Pancreas (tissue), 10 donors: ENCODE measurements around the gene GSAP. TPM values are rescaled to one million over a fixed set of nuclear protein-coding genes. Genes with fewer than 3 reads are reported as not detected.
"Not testable (repeated sequence)": the region's sequence is repeated elsewhere in the genome, so short reads cannot be mapped to it uniquely, and the experiment has no call there.

Experiments
- ATAC-seq, 4 donors: fragments of 200-7000 bp; cut with Tn5 transposase; one replicate each; pipeline versions ENCODE4 v1.8.0 to v1.9.1; 2020; ENCODE audit warnings: mild to moderate bottlenecking in 4 of 4, moderate library complexity in 4 of 4
- DNase-seq, 6 donors: peaks; one replicate each; pipeline ENCODE4 v3.0.0-alpha.2; 2020
- FAIRE-seq: peaks from 2 replicates; lab custom pipeline; 2012; peaks lifted over from hg19 to GRCh38; lab: Jason Lieb, UNC
- H3K27ac ChIP-seq, 4 donors: fragments of 200-600 bp; sonication (generic); 1 replicate in 3 of 4; 2 replicates in 1 of 4; pipeline versions ENCODE4 v1.5.0 to v1.8.0; 2020
- H3K27me3 ChIP-seq, 4 donors: fragments of 200-600 bp; one replicate each; pipeline ENCODE4 v1.8.0; 2021
- H3K36me3 ChIP-seq, 3 donors: fragments of 200-600 bp; sonication (generic) in 1 of 3; one replicate each; pipeline versions ENCODE4 v1.5.0 to v1.8.0; 2020 to 2021
- H3K4me1 ChIP-seq, 3 donors: fragments of 200-600 bp; one replicate each; pipeline ENCODE4 v1.8.0; 2021
- H3K4me3 ChIP-seq, 4 donors: fragments of 200-600 bp; sonication (generic) in 2 of 4; one replicate each; pipeline versions ENCODE4 v1.5.0 to v1.8.0; 2020 to 2021
- H3K9me3 ChIP-seq, 4 donors: fragments of 200-600 bp; one replicate each; pipeline ENCODE4 v1.8.0; 2021
- WGBS, 2 donors: extraction: QIAGEN DNeasy Blood & Tissue Kit; methylation state at CpG; one replicate each; pipeline ENCODE4 v1.1.7; 2013; 5-methylcytosine and 5-hydroxymethylcytosine counted together
- intact Hi-C, 3 donors: fragments of 100-400 bp; cut with DNase I; formaldehyde crosslinking; loops; one replicate each; pipeline versions ENCODE4 v1.11.1 to v1.14.2; 2022
- polyA plus RNA-seq, 2 donors: library from polyadenylated mRNA; stranded (reverse); fragments of 200-250 nt; gene quantifications; one replicate each; pipeline ENCODE4 v1.2.3, GENCODE V29; 2013
- total RNA-seq, 6 donors: library from RNA; stranded (reverse); fragmentation: NEBNext Ultra II Directional in 4 of 6; extraction: Animal tissue kit (Norgen Biotek cat#: 25700) in 4 of 6; gene quantifications; one replicate each; pipeline versions ENCODE4 v1.2.1 to v1.2.4, GENCODE V29; 2021 to 2023
- TF ChIP-seq, protein P1 (sequence below), 4 donors: fragments of 200-600 bp; sonication (generic) in 3 of 4; IDR thresholded peaks; one replicate each; pipeline versions ENCODE4 v1.5.0 to v1.8.0; 2021; ENCODE audit warnings: antibody characterized with exemption in 4 of 4
- donor health status: healthy with polysubstance abuse.
- donor health status: DM: no; HTN: no; CAD: no; lungs with moderate emphysema.
- donor health status: DM: no; HTN: no; CAD: no.
- donor health status: control.
- donor health status: control.
- donor health status: Bipolar disorder and iron deficiency.
- donor health status: DM: yes; HTN: yes; CAD: no.
- donor health status: DM: no; HTN: no; CAD: no.
- donor health status: DM: no; HTN: no; CAD: no.
- donor health status: DM: yes; HTN: yes; CAD: no.

Gene GSAP
- total and polyA plus RNA-seq, 8 donors = 5.3 to 22.7 (median 8.7) TPM

DNA sequence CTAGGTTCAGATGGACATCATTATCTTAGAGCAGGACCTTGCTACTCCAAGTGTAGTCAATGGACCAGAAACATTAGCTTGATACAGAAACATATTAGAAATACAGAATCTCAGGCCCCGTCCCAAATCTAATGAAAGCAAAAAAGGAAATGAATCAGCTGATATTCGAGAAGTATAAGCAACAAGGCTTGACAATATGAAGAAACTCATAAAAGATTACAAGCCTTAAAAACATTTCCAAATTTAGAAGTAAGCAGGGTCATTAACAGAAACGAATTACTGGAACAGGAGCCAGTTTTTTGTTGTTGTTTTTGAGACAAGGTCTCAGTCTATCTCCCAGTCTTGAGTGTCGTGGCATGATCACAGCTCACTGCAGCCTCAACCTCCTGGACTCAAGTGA lies 40.5 kb upstream of the GSAP start:
- H3K9me3 ChIP-seq = no peaks in the 10 kb centered on the region
- H3K4me3 ChIP-seq = no peak overlapping the region
- H3K4me1 ChIP-seq = no peaks in the 10 kb centered on the region
- 77 to 81% methylated on average over 4 of the region's 4 CpGs for WGBS, 2 donors
- no peaks in the 10 kb centered on the region for H3K27me3 ChIP-seq
- ATAC-seq (no peak), FAIRE-seq (no peak), DNase-seq (no peak)
- intact Hi-C loops = no loop called here
- H3K27ac ChIP-seq = no peak overlapping the region
- TF ChIP-seq, protein P1, sequence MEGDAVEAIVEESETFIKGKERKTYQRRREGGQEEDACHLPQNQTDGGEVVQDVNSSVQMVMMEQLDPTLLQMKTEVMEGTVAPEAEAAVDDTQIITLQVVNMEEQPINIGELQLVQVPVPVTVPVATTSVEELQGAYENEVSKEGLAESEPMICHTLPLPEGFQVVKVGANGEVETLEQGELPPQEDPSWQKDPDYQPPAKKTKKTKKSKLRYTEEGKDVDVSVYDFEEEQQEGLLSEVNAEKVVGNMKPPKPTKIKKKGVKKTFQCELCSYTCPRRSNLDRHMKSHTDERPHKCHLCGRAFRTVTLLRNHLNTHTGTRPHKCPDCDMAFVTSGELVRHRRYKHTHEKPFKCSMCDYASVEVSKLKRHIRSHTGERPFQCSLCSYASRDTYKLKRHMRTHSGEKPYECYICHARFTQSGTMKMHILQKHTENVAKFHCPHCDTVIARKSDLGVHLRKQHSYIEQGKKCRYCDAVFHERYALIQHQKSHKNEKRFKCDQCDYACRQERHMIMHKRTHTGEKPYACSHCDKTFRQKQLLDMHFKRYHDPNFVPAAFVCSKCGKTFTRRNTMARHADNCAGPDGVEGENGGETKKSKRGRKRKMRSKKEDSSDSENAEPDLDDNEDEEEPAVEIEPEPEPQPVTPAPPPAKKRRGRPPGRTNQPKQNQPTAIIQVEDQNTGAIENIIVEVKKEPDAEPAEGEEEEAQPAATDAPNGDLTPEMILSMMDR (IDR thresholded peaks at IDR 0.05) = no peak
- H3K36me3 ChIP-seq = no peaks in the 10 kb centered on the region

DNA sequence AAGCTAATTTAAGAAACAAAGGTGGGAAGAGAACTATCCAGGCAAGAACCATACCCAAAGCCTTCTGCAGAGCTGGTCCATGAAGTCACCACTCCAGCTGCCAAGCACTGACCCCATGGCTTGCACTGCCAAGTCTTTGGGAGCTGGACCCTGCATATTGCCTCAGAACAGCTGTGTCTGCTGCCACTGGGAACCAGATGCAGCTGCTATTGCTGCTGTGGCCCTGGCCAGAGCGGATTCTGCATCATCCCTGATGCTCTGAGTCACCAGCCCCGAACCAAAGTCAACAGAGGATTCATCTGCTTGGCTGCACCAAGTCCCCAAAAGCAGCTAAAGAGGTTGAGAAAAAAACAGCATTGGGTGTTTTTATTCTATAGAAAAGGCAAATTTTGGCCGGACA lies 39.2 kb upstream of the GSAP start:
- 82 to 85% methylated on average over 3 of the region's 3 CpGs for WGBS, 2 donors
- intact Hi-C loops = no loop called here
- Histone ChIP-seq H3K4me1 (no peaks in the 10 kb centered on the region), H3K27me3 (no peaks in the 10 kb centered on the region), H3K27ac (no peak overlapping the region), H3K36me3 (no peaks in the 10 kb centered on the region), H3K4me3 (no peak overlapping the region), H3K9me3 (no peaks in the 10 kb centered on the region)
- TF ChIP-seq, protein P1 (IDR thresholded peaks at IDR 0.05) = no peak
- FAIRE-seq (no peak), ATAC-seq (peak in 2 of 4 donors; percentile 34 to 70), DNase-seq (no peak)

DNA sequence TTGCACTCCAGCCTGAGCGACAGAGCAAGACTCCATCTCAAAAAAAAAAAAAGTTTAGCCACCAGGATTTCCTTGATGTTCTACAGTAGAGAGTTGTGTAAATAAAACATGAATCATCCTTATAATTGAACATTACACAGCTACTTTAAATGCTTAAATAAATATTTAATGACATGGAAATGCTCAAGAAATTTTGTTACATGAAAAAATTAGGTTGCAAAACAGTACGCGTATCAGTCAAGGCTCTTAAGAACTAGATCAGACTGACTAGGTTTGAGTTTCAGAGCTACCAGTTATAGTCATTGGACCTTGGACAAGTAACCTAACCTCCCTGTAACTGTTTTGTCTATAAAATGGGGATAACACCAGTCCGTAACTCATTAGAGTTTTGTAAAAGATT lies 38.7 kb upstream of the GSAP start:
- H3K9me3 ChIP-seq = no peaks in the 10 kb centered on the region
- no peak for FAIRE-seq
- peak in 1 of 4 donors; percentile 47 for ATAC-seq
- H3K36me3 ChIP-seq = no peaks in the 10 kb centered on the region
- H3K4me3 ChIP-seq = no peak overlapping the region
- 94% methylated on average over 4 of the region's 4 CpGs for WGBS, 2 donors
- H3K27ac ChIP-seq = no peak overlapping the region
- H3K4me1 ChIP-seq = no peaks in the 10 kb centered on the region
- TF ChIP-seq, protein P1 (IDR thresholded peaks at IDR 0.05) = no peak
- DNase-seq = no peak
- intact Hi-C loops = no loop called here
- H3K27me3 ChIP-seq = no peaks in the 10 kb centered on the region

DNA sequence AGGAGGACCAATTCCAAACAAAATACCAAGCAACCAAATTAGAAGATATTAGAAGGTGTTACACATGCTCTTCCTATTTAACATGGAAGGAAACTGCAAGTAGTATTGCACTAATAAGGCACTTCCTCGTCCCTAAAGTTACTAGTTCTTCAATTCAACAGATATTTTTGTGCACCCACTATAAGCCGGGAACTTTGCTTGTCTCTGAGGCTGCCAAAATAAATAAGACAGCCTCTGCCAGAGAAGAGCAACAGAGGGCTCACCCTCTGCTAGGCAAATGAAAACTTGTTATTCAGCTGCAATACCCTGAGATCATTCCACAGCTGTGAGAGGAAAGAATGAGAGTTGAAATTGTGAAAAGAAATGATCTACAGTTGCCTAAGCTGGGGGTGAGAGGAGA lies 37.4 kb upstream of the GSAP start:
- no peak for DNase-seq
- no peaks in the 10 kb centered on the region for H3K9me3 ChIP-seq
- TF ChIP-seq, protein P1 (IDR thresholded peaks at IDR 0.05) = no peak
- FAIRE-seq = no peak
- 24 to 27% methylated on average over 2 of the region's 2 CpGs for WGBS, 2 donors
- intact Hi-C loops = no loop called here
- no peaks in the 10 kb centered on the region for H3K4me1 ChIP-seq
- no peak overlapping the region for H3K27ac ChIP-seq
- H3K4me3 ChIP-seq = no peak overlapping the region
- no peaks in the 10 kb centered on the region for H3K36me3 ChIP-seq
- H3K27me3 ChIP-seq = no peaks in the 10 kb centered on the region
- no peak for ATAC-seq

DNA sequence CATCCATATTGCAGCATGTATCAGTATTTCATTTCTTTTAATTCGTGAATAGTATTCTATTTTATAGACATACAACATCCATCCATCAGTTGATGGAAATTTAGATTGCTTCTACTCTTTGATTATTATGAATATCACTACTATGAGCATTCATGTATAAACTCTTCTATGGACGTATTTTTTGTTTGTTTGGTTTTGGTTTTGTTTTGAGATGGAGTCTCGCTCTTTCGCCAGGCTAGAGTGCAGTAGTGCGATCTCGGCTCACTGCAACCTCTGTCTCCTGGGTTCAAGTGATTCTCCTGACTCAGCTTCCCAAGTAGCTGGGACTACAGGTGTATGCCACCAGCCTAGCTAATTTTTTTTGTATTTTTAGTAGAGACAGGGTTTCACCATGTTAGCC lies 35.8 kb upstream of the GSAP start:
- ATAC-seq, H3K4me3 ChIP-seq, H3K4me1 ChIP-seq, H3K9me3 ChIP-seq, FAIRE-seq, H3K27me3 ChIP-seq, H3K36me3 ChIP-seq, intact Hi-C loops, DNase-seq, H3K27ac ChIP-seq: not testable (repeated sequence)
- 86 to 90% methylated on average over 6 of the region's 6 CpGs for WGBS, 2 donors
